Urothelium cell line (cell line): ENCODE data around the gene CWC15.
"Not testable (repeated sequence)": the region's sequence is repeated elsewhere in the genome, so short reads cannot be mapped to it uniquely, and the experiment has no call there.

Experiments used
- DNase-seq: peaks from one replicate; pipeline ENCODE4 v3.0.0; 2011; ENCODE audit warnings: low spot score, mixed read lengths
- FAIRE-seq: peaks from 2 replicates; lab custom pipeline; 2011; peaks lifted over from hg19 to GRCh38; lab: Jason Lieb, UNC

CWC15 gene

DNA sequence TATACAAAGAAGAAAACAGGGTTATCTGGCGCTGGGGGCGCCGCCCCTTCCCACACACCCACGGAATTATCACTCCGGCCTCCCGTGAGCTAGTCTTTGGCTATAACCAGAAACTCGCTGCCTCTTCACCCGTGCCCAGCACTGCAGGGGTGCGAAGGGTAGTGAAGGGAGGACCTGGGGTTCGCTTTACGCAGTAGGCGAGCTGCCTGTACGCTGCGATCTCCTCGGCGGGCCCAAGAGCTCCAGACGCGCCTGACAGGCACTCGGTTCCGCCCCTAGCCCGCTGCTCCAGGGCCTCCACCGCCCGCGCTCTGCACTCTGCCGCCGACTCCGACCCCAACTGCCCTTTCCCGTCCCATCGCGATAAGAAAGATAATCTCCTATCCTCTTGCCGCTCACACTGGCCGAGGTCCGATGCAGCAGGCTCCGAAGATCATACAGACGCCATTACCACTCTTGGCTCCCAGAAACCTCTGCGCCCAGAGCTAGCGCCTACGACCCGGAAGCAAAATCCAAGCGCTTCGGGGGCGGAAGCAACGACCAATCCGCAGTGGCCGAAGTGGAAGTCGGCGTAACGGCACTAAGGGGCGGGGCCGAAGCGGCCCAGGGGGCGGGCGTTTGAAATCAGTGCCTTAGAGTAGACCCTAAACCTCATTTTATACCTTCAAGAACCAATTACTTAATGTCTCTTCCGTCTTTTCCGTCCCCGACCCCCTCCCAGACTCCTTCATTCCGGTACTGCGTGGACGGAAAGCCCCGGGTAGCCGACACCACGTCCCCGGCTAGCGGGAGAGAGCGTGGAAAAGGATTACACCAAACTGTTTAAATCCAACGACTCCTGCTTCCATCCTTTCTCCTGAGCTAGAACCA, at the start of gene CWC15, which contains the start of gene KDM4D:
Gene CWC15, minus strand, starts transcription at position 458 of the 870 bp plus-strand sequence. CDS start 1,371 bp downstream, outside the sequence.
Gene KDM4D, plus strand, starts transcription at position 611 of the 870 bp plus-strand sequence. CDS start 23,664 bp downstream, outside the sequence.
- DNase-seq (peak; percentile 97), FAIRE-seq (no peak)

DNA sequence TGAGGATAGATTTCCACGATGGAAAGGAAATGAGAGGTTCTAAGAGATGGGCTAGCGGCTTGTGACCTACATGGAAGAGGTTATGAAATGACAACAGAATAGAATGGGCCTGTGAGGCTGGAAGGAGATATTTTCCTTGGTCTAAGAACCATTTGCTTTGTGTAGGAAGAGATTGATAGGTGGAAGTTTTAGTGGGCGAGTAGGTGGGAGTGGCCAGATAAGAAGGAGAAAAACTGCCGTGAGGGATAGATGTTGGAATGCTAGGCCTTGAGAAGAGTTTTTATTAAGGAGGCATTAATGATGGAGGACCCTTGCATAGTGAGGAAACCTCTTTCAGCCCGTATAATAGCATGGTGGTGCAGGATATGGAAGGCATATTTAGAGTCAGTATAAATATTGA, 48.1 kb upstream of the CWC15 start:
- FAIRE-seq, DNase-seq: not testable (repeated sequence)

DNA sequence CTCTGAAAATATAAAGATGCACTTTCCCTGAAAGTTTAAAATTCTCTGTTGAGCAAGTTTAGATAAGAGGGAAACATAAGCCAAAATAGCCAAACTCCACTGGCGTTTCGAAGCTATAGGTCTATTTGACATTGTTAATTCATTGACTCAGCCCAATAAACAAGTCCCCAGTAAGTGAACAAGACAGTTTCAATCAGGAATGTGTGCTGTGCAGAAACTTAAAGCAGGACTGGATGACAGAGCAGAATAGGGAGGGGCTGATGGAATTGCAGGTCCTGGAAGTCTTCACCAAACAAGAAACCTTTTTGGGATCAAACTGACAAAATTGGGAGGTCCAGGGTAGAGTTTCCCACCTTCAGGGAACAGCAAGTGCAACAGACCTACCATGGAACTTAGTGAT, 42.8 kb upstream of the CWC15 start:
- FAIRE-seq, result no peak
- no peak for DNase-seq

DNA sequence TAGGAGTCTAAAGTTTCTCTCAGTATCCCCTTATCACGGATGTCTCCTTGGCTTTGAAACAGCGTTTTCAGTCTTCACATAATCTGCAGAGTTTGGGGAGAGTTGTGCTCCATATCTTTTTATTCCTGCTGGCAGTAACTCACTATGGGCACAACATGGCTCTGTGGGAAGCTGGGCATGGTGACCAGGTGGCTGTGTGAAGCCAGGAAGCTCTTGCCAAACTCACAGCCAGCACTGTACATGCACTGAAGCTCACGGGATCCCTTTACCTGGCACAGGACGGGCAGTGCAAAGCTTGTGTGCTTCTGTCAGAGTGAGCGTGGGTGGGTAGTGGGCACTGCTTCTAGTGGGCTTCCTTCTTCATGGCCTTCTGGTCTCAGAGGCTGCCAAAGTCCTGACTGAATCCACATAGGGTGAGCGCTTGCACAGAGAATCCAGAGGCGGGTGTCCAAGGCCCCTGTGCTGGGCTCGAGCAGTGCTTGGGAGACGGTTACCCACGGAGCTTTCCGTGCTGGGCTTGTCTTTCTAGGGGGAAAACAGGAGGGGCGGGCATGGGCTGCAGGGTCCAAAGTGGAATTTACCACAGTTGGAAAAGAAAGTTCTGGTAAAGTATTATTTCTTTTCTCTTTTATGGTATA, 40.9 kb upstream of the CWC15 start:
- no peak for DNase-seq
- no peak for FAIRE-seq

DNA sequence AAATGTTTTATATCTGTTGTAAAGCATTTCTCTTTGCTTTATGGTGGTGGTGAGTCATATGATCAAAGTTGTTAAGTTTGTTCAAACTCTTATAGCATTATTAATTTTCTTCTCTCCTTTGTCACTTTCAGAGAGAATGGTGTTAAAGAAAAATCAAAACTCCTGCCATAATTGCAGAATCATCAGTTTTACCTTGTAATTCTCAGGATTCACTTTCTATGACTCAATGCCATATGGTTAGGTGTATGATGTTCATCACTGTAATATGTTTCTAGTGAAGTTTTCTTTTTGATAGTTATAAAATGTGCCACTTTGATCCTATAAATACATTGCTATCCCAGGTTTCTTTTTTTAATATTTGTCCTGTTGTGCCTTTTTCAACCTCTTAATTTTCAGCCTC, 38.0 kb upstream of the CWC15 start:
- FAIRE-seq (no peak), DNase-seq (no peak)

DNA sequence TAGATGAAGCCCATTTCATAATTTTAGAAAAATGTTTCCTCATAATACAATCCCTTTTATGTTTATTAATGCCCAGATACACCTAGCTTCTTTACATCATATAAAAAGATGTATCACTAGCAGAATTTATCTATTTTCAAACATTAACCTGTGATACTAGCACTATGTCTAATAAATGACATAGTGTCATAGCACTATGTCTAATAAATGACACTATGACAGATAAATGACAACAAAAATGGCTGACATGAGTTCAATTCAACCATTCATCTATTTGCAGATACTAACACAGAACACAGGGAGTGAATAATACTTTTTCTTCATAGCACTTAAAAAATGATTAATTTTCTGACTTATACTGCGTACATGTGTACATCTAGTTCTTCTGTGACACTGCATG, 32.3 kb upstream of the CWC15 start:
- no peak for DNase-seq
- no peak for FAIRE-seq

DNA sequence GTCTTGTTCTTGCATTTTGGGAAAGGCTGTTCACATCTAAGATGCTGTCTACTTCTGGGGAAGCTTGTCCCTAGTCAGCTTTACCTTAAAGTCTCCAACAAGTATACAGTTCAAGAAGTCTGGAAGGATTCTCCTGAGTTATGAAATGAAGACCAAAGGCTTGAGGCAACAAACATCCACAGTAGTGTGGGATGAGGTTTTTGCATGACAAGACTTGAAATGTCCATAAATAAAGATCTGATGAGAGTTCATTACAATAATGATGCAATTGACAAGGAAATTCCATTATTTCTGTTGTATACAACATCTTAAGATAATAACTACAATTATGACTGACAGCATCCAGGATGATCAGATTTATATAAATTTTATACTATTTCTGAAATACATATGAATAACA, 30.4 kb upstream of the CWC15 start:
- DNase-seq (no peak), FAIRE-seq (no peak)

DNA sequence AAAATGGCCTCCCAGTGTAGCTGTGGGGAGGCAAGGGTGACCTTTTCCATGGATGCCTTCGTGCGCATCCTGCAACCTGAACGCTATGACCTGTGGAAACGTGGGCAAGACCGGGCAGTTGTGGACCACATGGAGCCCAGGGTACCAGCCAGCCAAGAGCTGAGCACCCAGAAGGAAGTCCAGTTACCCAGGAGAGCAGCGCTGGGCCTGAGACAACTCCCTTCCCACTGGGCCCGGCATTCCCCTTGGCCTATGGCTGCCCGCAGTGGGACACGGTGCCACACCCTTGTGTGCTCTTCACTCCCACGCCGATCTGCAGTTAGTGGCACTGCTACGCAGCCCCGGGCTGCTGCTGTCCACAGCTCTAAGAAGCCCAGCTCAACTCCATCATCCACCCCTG, 24.9 kb upstream of the CWC15 start:
- DNase-seq, result no peak

DNA sequence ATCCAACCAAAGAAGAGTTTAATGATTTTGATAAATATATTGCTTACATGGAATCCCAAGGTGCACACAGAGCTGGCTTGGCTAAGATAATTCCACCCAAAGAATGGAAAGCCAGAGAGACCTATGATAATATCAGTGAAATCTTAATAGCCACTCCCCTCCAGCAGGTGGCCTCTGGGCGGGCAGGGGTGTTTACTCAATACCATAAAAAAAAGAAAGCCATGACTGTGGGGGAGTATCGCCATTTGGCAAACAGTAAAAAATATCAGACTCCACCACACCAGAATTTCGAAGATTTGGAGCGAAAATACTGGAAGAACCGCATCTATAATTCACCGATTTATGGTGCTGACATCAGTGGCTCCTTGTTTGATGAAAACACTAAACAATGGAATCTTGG, 24.1 kb upstream of the CWC15 start:
- no peak for FAIRE-seq
- DNase-seq, result no peak

More for the DNA sequence above, 24.9 kb upstream of the CWC15 start:
- no peak for FAIRE-seq

DNA sequence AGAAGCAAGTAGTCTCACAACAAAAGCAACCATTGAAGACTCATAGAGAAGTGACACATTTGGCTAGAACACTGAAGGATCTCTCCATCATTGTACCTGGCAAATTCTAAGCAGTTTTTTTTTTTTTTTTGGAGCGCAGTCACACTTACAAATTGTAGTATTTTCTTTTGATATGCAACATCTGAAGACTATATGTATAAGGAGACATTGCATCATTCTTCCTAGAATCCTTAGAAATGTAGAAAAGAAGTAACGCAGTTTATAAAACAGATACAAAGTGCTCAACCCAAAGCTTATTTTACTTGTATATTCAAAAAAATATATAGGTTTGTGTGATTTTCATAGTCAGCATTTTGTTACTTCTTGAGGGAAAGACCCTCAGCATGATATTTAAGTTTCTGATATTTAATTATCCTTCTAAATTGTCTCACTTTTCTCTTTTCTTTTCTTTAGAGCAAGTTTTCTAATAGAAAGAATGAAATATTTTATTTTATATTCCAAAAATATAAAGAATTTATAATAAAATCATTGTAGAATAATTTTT, 20.1 kb upstream of the CWC15 start:
- DNase-seq, result no peak
- FAIRE-seq, result no peak

DNA sequence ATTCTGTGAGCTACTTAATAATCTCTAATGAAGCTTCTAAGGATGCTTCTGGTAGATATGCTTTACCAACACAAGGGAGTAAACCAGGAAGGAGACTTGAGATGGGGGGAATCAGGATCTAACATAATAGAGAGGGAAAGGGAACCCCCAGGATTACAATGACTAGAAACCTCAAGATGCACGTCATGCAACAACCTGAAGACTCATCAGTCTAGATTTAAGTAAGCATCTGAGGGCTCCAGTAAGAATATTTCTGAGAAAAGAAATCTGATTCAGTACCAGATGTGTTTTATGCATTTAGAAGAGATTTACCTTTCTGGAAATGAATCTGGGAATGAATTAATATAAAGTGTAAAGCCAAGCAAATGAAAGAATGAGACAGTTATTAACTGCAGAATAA, 15.4 kb upstream of the CWC15 start:
- FAIRE-seq (no peak), DNase-seq (no peak)

DNA sequence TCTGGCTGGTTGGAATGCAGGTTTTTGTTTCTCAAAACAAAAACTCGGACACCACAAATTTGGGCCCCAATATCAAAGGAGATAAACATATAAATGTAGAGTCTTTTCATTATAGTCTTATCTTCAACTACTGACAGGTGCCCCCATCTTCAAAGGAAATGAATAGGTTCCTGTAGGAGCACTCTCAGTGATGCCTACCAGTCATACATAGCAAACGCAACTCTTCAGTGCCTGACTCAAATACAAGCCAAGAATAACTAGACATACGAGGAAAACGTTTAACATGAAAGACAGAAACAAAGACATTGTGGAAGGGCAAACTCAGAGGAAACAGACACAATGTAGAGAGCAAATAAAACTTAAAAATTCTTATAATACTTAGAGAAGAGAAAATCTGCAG, 14.0 kb upstream of the CWC15 start:
- FAIRE-seq (no peak), DNase-seq (no peak)

DNA sequence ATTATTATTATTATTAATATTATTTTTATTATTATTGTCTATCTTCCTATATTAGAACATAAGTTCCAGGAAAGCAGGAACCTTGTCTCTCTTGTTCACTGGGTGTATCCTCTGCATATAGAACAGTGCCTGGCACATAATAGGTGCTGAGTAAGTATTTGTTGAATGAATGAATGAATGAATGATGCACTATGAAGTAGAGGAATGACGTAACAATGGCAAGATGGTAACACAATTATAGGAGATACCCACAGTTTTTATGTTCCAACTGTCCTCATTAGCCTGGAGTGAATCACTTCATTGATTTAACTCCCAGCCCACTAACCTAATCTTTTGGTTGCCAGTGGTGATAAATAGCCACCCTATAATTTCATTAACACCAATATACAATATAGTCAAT, 2.2 kb upstream of the CWC15 start:
- FAIRE-seq (no peak), DNase-seq (no peak)

DNA sequence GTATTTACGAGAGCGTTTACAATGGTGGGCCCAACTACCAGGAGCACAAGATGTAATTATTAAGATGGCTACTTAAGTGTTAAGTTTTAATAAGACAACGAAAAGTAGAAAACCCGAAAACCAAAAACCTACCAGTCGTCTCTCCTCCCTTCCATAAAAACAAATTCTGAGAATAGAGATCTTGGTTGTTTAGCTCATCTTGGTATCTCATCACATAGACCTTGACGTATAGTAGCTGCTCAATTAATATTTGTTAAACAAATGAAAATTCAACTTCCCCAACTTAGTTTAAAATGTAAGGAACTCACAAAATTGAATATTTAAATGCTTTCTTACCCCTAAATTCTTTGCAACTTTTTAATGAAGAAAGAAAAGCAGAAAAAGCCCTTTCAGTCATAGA, 822 bp upstream of the CWC15 start:
- DNase-seq (no peak), FAIRE-seq (no peak)

DNA sequence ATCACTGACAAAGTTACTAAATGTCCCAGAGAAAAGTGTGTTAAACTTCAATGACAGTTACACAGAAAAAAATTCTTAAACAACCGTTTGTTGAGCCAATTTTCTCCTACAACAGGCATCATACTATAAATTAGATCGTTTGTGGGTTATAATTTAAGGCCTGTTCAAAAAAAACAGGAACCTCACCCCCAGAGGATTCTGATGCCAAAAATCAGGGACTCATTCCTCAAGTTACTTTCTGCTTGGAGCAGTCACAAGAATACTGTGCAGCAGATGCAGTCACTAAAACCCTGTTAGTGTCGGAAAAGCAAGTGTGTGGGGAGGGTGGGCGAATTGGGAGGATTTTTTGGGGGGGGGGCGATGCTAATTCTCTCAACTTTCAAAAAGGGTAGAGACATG, 657 bp downstream of the CWC15 start:
- DNase-seq (no peak), FAIRE-seq (no peak)

DNA sequence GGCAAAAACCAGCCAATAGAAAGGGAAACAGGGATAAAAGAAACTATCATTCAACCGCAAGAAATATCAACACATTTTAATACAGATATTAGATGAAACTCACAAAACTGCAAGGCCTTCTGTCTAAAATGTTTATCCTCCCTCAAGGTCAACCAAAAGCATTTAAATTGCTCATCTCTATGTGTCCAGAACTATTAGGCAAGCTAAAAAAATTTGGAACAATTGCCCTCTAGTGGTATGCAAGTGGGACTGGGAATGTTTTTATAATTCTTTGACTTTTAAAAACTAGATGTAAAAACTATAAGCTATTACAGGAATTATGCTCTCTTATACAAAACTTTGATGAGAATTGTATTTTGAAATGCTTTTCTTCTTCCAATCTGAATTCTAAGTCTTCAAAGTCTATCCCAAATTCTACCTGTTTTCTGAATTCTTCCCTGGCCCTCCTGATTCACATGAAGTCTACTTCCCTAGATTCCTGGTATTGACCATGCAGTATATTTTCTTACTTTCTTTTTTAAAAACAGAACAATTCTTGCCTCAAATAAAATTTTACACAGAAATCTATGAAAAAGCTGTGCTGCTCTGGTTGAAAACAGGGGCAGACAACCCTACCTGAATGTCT, 4.9 kb downstream of the CWC15 start:
- no peak for DNase-seq
- FAIRE-seq, result no peak

DNA sequence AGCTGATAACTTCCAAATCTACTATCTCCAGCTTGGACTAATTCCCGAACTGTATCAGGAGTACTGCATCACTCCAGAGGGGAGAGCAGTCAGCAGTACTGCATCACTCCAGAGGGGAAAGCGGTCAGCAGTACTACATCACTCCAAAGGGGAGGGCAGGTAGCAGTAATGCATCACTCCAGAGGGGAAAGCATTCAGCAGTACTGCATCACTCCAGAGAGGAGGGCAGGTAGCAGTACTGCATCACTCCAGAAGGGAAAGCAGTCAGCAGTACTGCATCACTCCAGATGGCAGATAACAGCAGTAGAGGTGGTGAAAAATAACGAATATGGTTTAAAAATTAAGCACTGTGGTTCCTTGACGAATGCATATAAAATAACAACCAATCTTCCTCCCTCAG, 8.4 kb downstream of the CWC15 start:
- FAIRE-seq (no peak), DNase-seq (no peak)

DNA sequence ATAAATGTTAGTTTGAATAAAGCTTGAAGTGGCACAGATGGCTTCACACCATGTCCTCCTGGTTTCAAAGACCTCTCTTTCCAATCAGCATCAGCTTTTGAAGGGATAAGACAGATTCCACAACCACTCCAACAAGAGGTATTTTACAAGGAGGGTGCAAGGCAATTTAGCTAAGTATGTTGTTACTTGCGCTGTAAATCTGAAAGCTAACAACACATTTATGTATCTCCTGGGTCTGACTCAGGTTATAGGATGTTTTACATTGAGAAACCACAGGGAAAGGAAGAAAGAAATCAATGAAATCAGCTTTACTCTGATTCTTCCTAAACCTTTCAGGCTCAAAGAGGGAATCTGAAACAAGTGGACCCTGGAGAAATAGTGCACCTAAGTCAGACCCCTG, 12.1 kb downstream of the CWC15 start:
- FAIRE-seq (no peak), DNase-seq (no peak)

DNA sequence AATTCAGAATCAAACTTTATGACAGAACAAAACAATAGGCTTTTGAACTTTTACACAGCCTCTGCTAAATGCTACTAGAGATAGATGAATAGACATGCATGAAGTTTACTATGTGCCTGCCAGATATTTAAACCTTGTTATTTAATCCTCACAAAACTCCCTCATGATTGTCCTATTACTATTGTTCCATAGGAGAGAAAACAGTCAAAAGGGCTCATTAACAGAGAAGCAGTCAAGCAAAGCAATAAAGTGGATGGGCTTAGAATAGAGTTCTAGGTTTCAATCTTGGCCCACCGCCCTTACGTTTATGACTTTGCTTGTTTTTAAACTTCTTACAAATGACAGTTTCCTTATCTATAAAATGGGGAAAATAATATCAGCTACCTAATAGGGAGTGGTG, 12.9 kb downstream of the CWC15 start:
- FAIRE-seq (no peak), DNase-seq (no peak)

DNA sequence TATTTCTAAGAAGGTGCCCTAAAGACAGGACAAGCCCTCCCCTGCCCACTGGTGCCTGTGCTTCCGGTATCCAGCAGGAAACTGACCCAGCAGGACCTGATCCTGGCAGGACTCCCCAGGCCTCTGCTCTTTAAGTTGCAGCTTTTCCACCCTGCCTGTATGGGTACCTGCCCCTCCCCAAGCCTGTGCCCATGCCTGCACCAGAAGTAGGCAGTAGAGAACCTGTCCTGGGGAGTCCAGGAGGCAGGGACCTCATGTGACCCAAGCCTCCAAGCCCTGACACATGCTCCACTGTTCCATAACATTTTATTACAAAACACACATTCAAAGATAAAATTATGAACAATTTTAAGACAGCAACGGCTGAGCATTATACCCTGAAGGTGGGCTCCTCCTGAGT, 14.2 kb downstream of the CWC15 start:
- no peak for FAIRE-seq
- no peak for DNase-seq

DNA sequence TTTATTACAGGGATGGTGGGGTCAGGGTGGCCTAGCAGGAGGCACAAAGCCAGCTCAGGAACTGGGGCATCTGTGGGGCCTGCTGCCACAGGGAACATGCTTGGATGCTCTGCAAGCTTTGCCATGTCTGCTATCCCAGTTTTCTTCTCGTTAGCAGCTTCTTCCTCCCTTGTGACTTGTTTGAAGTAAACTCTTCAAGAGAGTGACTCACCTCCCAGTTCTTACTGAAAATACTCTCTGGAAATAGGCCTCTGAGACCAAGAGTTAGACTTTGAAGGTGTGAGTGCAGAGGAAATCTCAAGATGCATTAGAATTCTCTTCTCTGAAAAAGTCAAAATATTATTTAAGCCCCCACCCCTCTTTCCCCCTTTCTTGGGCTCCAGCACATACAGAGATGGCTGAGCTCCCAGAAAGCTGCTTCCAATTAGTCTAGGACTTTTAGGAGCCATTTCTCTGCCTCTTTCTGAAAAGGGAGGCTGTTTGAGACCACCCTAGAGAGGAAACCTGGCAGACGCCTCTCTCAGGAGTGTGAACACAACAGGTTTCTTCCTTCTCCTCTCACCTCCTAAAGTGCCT, 15.1 kb downstream of the CWC15 start:
- DNase-seq, result no peak
- FAIRE-seq, result no peak
